CD8-positive, alpha-beta memory T cell (primary cell): ENCODE measurements around the gene ANXA2R. TPM values are rescaled to one million over a fixed set of nuclear protein-coding genes. Genes with fewer than 3 reads are reported as not detected.

ENCODE experiments used
- CTCF ChIA-PET: fragments of 350-600 bp; sonication (Branson Sonifier 250); formaldehyde crosslinking; loops from one replicate; lab custom pipeline; 2021; ENCODE audit warnings: antibody characterized with exemption; lab: Charles Lee
- POLR2A ChIA-PET: fragments of 350-600 bp; sonication (Branson Sonifier 250); formaldehyde crosslinking; loops from one replicate; lab custom pipeline; 2021; ENCODE audit warnings: antibody characterized with exemption; lab: Charles Lee
- DNase-seq, 5 donors: peaks; one replicate each; pipeline versions ENCODE4 v3.0.0 to v3.0.0-alpha.2; 2020 to 2022; ENCODE audit warnings: mixed read lengths in 1 of 5
- H3K27ac ChIP-seq: one replicate; pipeline ENCODE4 v1.7.0; 2013; ENCODE audit warnings: low read depth, mild to moderate bottlenecking, low read length, moderate library complexity
- H3K27me3 ChIP-seq: 2 replicates; pipeline ENCODE4 v1.7.0; 2013; ENCODE audit warnings: low read length, mild to moderate bottlenecking; ENCODE audit not compliant: insufficient read depth, poor library complexity, severe bottlenecking
- H3K36me3 ChIP-seq: 2 replicates; pipeline ENCODE4 v1.7.0; 2013; ENCODE audit warnings: mild to moderate bottlenecking, low read length, moderate library complexity; ENCODE audit not compliant: insufficient read depth
- H3K4me1 ChIP-seq: 2 replicates; pipeline ENCODE4 v1.7.0; 2013; ENCODE audit warnings: mild to moderate bottlenecking, low read length, moderate library complexity; ENCODE audit not compliant: insufficient read depth
- H3K4me3 ChIP-seq: 2 replicates; pipeline ENCODE4 v1.7.0; 2013; ENCODE audit warnings: mild to moderate bottlenecking, low read length
- H3K9me3 ChIP-seq: 2 replicates; pipeline ENCODE4 v1.7.0; 2013; ENCODE audit warnings: mild to moderate bottlenecking, low read length
- H3K27ac Mint-ChIP-seq, 8 donors: one replicate each; pipeline ENCODE4 v1.8.0; 2020 to 2021; ENCODE audit warnings: mixed read lengths in 8 of 8, mild to moderate bottlenecking in 6 of 8, inconsistent platforms in 3 of 8, moderate library complexity in 3 of 8
- H3K27me3 Mint-ChIP-seq, 2 donors: one replicate each; pipeline ENCODE4 v1.8.0; 2020 to 2021; ENCODE audit warnings: mixed read lengths in 2 of 2, mild to moderate bottlenecking in 1 of 2, moderate library complexity in 1 of 2
- H3K36me3 Mint-ChIP-seq, 3 donors: one replicate each; pipeline ENCODE4 v1.8.0; 2020 to 2021; ENCODE audit warnings: mixed read lengths in 3 of 3, inconsistent platforms in 1 of 3, mild to moderate bottlenecking in 1 of 3
- H3K4me1 Mint-ChIP-seq, 3 donors: one replicate each; pipeline ENCODE4 v1.8.0; 2020 to 2021; ENCODE audit warnings: mixed read lengths in 3 of 3, inconsistent platforms in 1 of 3, mild to moderate bottlenecking in 1 of 3
- H3K4me3 Mint-ChIP-seq, 7 donors: one replicate each; pipeline ENCODE4 v1.8.0; 2020 to 2021; ENCODE audit warnings: mixed read lengths in 7 of 7, mild to moderate bottlenecking in 6 of 7, moderate library complexity in 4 of 7, inconsistent platforms in 2 of 7
- H3K9me3 Mint-ChIP-seq, 5 donors: one replicate each; pipeline ENCODE4 v1.8.0; 2020 to 2022; ENCODE audit warnings: mixed read lengths in 5 of 5, mild to moderate bottlenecking in 3 of 5, moderate library complexity in 2 of 5, inconsistent platforms in 1 of 5
- polyA plus RNA-seq: library from polyadenylated mRNA; unstranded; fragments of 300-500 nt; fragmentation: Illumina TruSeq; gene quantifications from one replicate; pipeline ENCODE4 v1.2.3, GENCODE V29; 2021
- total RNA-seq, 2 experiments: library from RNA; stranded (reverse); gene quantifications; one replicate each; pipeline ENCODE4 v1.2.3, GENCODE V29; 2021

Gene ANXA2R
- total and polyA plus RNA-seq, 3 experiments from 2014 or later, result 6.0 to 55.9 (median 6.8) TPM

- ChIA-PET POLR2A (interaction anchor here (0.8 to 11.4 kb wide), 13 partner anchors 9 to 489 kb away, joined by 3 to 347 read pairs (median 40); partner anchors contain the start of genes ANXA2R, TMEM267 and ZNF131), CTCF (interaction anchor here (0.8 to 13.1 kb wide), 14 partner anchors 9 to 489 kb away, joined by 3 to 245 read pairs (median 8); partner anchors contain the start of genes ANXA2R, TMEM267 and ZNF131)
- H3K4me1 Mint-ChIP-seq, result peaks cover 29 to 33% (median 32%) of the 10 kb centered on the region in 3 donors
- Histone ChIP-seq H3K27me3 (no peaks in the 10 kb centered on the region), H3K4me3 (peak overlapping the region; percentile 97), H3K27ac (peak overlapping the region; percentile 97), H3K4me1 (peaks cover 28% of the 10 kb centered on the region), H3K36me3 (no peaks in the 10 kb centered on the region), H3K9me3 (no peaks in the 10 kb centered on the region)
- peak overlapping the region; percentile 97 to 100 (median 100) for H3K27ac Mint-ChIP-seq
- H3K4me3 Mint-ChIP-seq, result peak overlapping the region; percentile 94 to 100 (median 99)
- DNase-seq, result peak; percentile 74 to 91 (median 84)
- peaks cover 0 to 13% of the 10 kb centered on the region in 2 donors for H3K27me3 Mint-ChIP-seq
- peaks cover 0 to 52% (median 0%) of the 10 kb centered on the region in 3 donors for H3K36me3 Mint-ChIP-seq
- H3K9me3 Mint-ChIP-seq, result peaks cover 0 to 6% (median 2%) of the 10 kb centered on the region in 5 donors
Measured at GRCh38 chr5:42994555-42995359, 45.4 kb downstream of the ANXA2R start.

GRCh38 chr5:42994246-42994554 lies 45.9 kb downstream of the ANXA2R start:
- H3K4me1 Mint-ChIP-seq, result peaks cover 34 to 38% (median 38%) of the 10 kb centered on the region in 3 donors
- H3K9me3 Mint-ChIP-seq, result peaks cover 0 to 6% (median 2%) of the 10 kb centered on the region in 5 donors
- no peak for DNase-seq
- CTCF ChIA-PET, result interaction anchor here (1.0 to 13.1 kb wide), 10 partner anchors 14 to 490 kb away, joined by 3 to 245 read pairs (median 78); partner anchors contain the start of genes ANXA2R, TMEM267 and ZNF131
- peaks cover 0 to 13% of the 10 kb centered on the region in 2 donors for H3K27me3 Mint-ChIP-seq
- peak overlapping the region; percentile 97 to 100 (median 100) for H3K27ac Mint-ChIP-seq
- peak overlapping the region; percentile 97 for H3K4me3 ChIP-seq
- H3K4me1 ChIP-seq, result peaks cover 32% of the 10 kb centered on the region
- H3K36me3 ChIP-seq, result no peaks in the 10 kb centered on the region
- H3K27me3 ChIP-seq, result no peaks in the 10 kb centered on the region
- POLR2A ChIA-PET, result interaction anchor here (0.8 to 11.4 kb wide), 11 partner anchors 10 to 490 kb away, joined by 3 to 347 read pairs (median 57); partner anchors contain the start of genes ANXA2R, TMEM267 and ZNF131
- peaks cover 0 to 54% (median 0%) of the 10 kb centered on the region in 3 donors for H3K36me3 Mint-ChIP-seq
- H3K27ac ChIP-seq, result peak overlapping the region; percentile 97
- H3K4me3 Mint-ChIP-seq, result peak overlapping the region; percentile 94 to 100 (median 99)
- no peaks in the 10 kb centered on the region for H3K9me3 ChIP-seq

- H3K27ac ChIP-seq, result peak overlapping the region; percentile 97
- H3K4me3 Mint-ChIP-seq, result peak overlapping the region; percentile 94 to 100 (median 99)
- peak overlapping the region; percentile 97 for H3K4me3 ChIP-seq
- ChIA-PET POLR2A (interaction anchor here (0.5 to 11.4 kb wide), 14 partner anchors 10 to 1090 kb away, joined by 3 to 347 read pairs (median 33); partner anchors contain the start of genes ANXA2R, RIMOC1, TMEM267 and ZNF131), CTCF (interaction anchor here (0.7 to 13.1 kb wide), 11 partner anchors 15 to 490 kb away, joined by 3 to 245 read pairs (median 76); partner anchors contain the start of genes ANXA2R, TMEM267 and ZNF131)
- H3K9me3 ChIP-seq, result no peaks in the 10 kb centered on the region
- H3K9me3 Mint-ChIP-seq, result peaks cover 0 to 6% (median 2%) of the 10 kb centered on the region in 5 donors
- peaks cover 38 to 43% (median 43%) of the 10 kb centered on the region in 3 donors for H3K4me1 Mint-ChIP-seq
- H3K27ac Mint-ChIP-seq, result peak overlapping the region; percentile 97 to 100 (median 100)
- peaks cover 0 to 55% (median 0%) of the 10 kb centered on the region in 3 donors for H3K36me3 Mint-ChIP-seq
- no peaks in the 10 kb centered on the region for H3K36me3 ChIP-seq
- no peaks in the 10 kb centered on the region for H3K27me3 ChIP-seq
- peaks cover 37% of the 10 kb centered on the region for H3K4me1 ChIP-seq
- peaks cover 0 to 13% of the 10 kb centered on the region in 2 donors for H3K27me3 Mint-ChIP-seq
- DNase-seq, result peak; percentile 51 to 82 (median 79)
Measured at GRCh38 chr5:42993516-42994245, 46.4 kb downstream of the ANXA2R start.

GRCh38 chr5:42992088-42992879 lies 47.8 kb downstream of the ANXA2R start:
- H3K27me3 Mint-ChIP-seq, result peaks cover 0 to 13% of the 10 kb centered on the region in 2 donors
- POLR2A ChIA-PET, result interaction anchor here (0.6 to 11.4 kb wide), 14 partner anchors 16 to 1088 kb away, joined by 3 to 347 read pairs (median 33); partner anchors contain the start of genes ANXA2R, RIMOC1, TMEM267 and ZNF131
- H3K4me1 Mint-ChIP-seq, result peaks cover 49 to 53% (median 52%) of the 10 kb centered on the region in 3 donors
- peaks cover 51% of the 10 kb centered on the region for H3K4me1 ChIP-seq
- peak overlapping the region; percentile 94 to 100 (median 99) for H3K4me3 Mint-ChIP-seq
- CTCF ChIA-PET, result interaction anchor here (0.7 to 13.1 kb wide), 12 partner anchors 16 to 1136 kb away, joined by 3 to 245 read pairs (median 44); partner anchors contain the start of genes ANXA2R, TMEM267 and ZNF131
- H3K27ac Mint-ChIP-seq, result peak overlapping the region; percentile 97 to 100 (median 100)
- peaks cover 0 to 6% (median 2%) of the 10 kb centered on the region in 5 donors for H3K9me3 Mint-ChIP-seq
- H3K27me3 ChIP-seq, result no peaks in the 10 kb centered on the region
- no peaks in the 10 kb centered on the region for H3K36me3 ChIP-seq
- H3K9me3 ChIP-seq, result no peaks in the 10 kb centered on the region
- peak; percentile 52 to 89 (median 81) for DNase-seq
- H3K4me3 ChIP-seq, result peak overlapping the region; percentile 97
- H3K27ac ChIP-seq, result peak overlapping the region; percentile 97
- H3K36me3 Mint-ChIP-seq, result peaks cover 0 to 56% (median 3%) of the 10 kb centered on the region in 3 donors

GRCh38 chr5:42991404-42992087 lies 48.6 kb downstream of the ANXA2R start:
- Histone ChIP-seq H3K4me3 (peak overlapping the region; percentile 97), H3K4me1 (peaks cover 52% of the 10 kb centered on the region), H3K36me3 (no peaks in the 10 kb centered on the region), H3K9me3 (no peaks in the 10 kb centered on the region), H3K27ac (peak overlapping the region; percentile 97), H3K27me3 (no peaks in the 10 kb centered on the region)
- H3K4me3 Mint-ChIP-seq, result peak overlapping the region; percentile 94 to 100 (median 99)
- peaks cover 0 to 6% (median 2%) of the 10 kb centered on the region in 5 donors for H3K9me3 Mint-ChIP-seq
- peaks cover 53 to 59% (median 54%) of the 10 kb centered on the region in 3 donors for H3K4me1 Mint-ChIP-seq
- peaks cover 0 to 13% of the 10 kb centered on the region in 2 donors for H3K27me3 Mint-ChIP-seq
- peak in 1 of 5 donors; percentile 48 for DNase-seq
- peaks cover 0 to 62% (median 3%) of the 10 kb centered on the region in 3 donors for H3K36me3 Mint-ChIP-seq
- H3K27ac Mint-ChIP-seq, result peak overlapping the region; percentile 97 to 100 (median 100)
- ChIA-PET POLR2A (interaction anchor here (0.6 to 11.4 kb wide), 12 partner anchors 16 to 1087 kb away, joined by 3 to 347 read pairs (median 48); partner anchors contain the start of genes ANXA2R, RIMOC1, TMEM267 and ZNF131), CTCF (interaction anchor here (0.6 to 13.1 kb wide), 12 partner anchors 15 to 492 kb away, joined by 3 to 245 read pairs (median 44); partner anchors contain the start of genes ANXA2R, TMEM267 and ZNF131)

- no peaks in the 10 kb centered on the region for H3K36me3 ChIP-seq
- Mint-ChIP-seq H3K27me3 (peaks cover 0 to 13% of the 10 kb centered on the region in 2 donors), H3K9me3 (peaks cover 0 to 6% (median 2%) of the 10 kb centered on the region in 5 donors), H3K4me3 (peak overlapping the region; percentile 94 to 100 (median 99)), H3K36me3 (peaks cover 2 to 69% (median 9%) of the 10 kb centered on the region in 3 donors), H3K27ac (peak overlapping the region; percentile 97 to 100 (median 100)), H3K4me1 (peaks cover 54 to 60% (median 55%) of the 10 kb centered on the region in 3 donors)
- H3K4me1 ChIP-seq, result peaks cover 52% of the 10 kb centered on the region
- no peaks in the 10 kb centered on the region for H3K27me3 ChIP-seq
- POLR2A ChIA-PET, result interaction anchor here (1.0 to 11.4 kb wide), 8 partner anchors 17 to 323 kb away, joined by 4 to 347 read pairs (median 203); partner anchors contain the start of genes ANXA2R and ZNF131
- no peak for DNase-seq
- peak overlapping the region; percentile 97 for H3K4me3 ChIP-seq
- H3K9me3 ChIP-seq, result no peaks in the 10 kb centered on the region
- CTCF ChIA-PET, result interaction anchor here (0.6 to 13.1 kb wide), 8 partner anchors 15 to 130 kb away, joined by 3 to 245 read pairs (median 96); partner anchors contain the start of genes ANXA2R and ZNF131
- H3K27ac ChIP-seq, result peak overlapping the region; percentile 97
Measured at GRCh38 chr5:42990892-42991291, 49.2 kb downstream of the ANXA2R start.
